SK-N-MC (cell line): ENCODE measurements around the gene KIF27.
"Not testable (repeated sequence)": the region's sequence is repeated elsewhere in the genome, so short reads cannot be mapped to it uniquely, and the experiment has no call there.

Experiments
- EZH2 ChIP-seq: fragments of 200-600 bp; sonication (generic); IDR thresholded peaks from one replicate; pipeline ENCODE4 v1.6.1; 2017; ENCODE audit warnings: antibody characterized with exemption
- POLR2AphosphoS5 ChIP-seq: IDR thresholded peaks from 2 replicates; pipeline ENCODE4 v1.6.1; 2012; ENCODE audit warnings: mild to moderate bottlenecking, low read depth, low read length, borderline replicate concordance

DNA sequence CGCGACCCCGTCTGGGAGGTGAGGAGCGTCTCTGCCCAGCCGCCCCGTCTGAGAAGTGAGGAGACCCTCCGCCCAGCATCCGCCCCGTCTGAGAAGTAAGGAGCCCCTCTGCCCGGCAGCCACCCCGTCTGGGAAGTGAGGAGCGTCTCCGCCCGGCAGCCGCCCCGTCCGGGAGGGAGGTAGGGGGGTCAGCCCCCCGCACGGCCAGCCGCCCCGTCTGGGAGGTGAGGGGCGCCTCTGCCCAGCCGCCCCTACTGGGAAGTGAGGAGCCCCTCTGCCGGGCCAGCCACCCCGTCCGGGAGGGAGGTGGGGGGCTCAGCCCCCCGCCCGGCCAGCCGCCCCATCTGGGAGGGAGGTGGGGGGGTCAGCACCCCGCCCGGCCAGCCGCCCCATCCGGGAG, 117.3 kb downstream of the KIF27 start:
- TF ChIP-seq POLR2AphosphoS5, EZH2: not testable (repeated sequence)
